Body of pancreas (tissue), 4 donors: ENCODE results near the gene MLEC. TPM values are rescaled to one million over a fixed set of nuclear protein-coding genes. Genes with fewer than 3 reads are reported as not detected.
"Not testable (repeated sequence)": the region's sequence is repeated elsewhere in the genome, so short reads cannot be mapped to it uniquely, and the experiment has no call there.

Experiments
- ATAC-seq: fragments of 150-250 bp; one replicate; pipeline ENCODE4 v1.9.1; 2016
- DNase-seq, 4 donors: peaks; one replicate each; pipeline ENCODE4 v3.0.0-alpha.2; 2019
- H3K27ac ChIP-seq, 4 donors: fragments of 200-600 bp; sonication (generic); 1 replicate in 3 of 4; 2 replicates in 1 of 4; pipeline versions ENCODE4 v1.5.1 to v1.6.1; 2016 to 2019; ENCODE audit warnings: mild to moderate bottlenecking in 1 of 4, mixed read lengths in 1 of 4, moderate library complexity in 1 of 4
- H3K27me3 ChIP-seq, 2 donors: fragments of 200-600 bp; sonication (generic); one replicate each; pipeline ENCODE4 v1.6.0; 2016; ENCODE audit warnings: mild to moderate bottlenecking in 1 of 2
- H3K36me3 ChIP-seq, 2 donors: fragments of 200-600 bp; sonication (generic); replicated peaks in 1 of 2; 2 replicates each; pipeline ENCODE4 v1.5.1; 2016; ENCODE audit warnings: low read depth in 2 of 2; ENCODE audit not compliant: insufficient read depth in 1 of 2
- H3K4me1 ChIP-seq: fragments of 200-600 bp; sonication (generic); one replicate; pipeline ENCODE4 v1.6.0; 2016
- H3K4me3 ChIP-seq, 2 donors: fragments of 200-600 bp; sonication (generic); 1 replicate in 1 of 2; 2 replicates in 1 of 2; pipeline ENCODE4 v1.5.1; 2016 to 2019
- H3K9me3 ChIP-seq, 3 donors: fragments of 200-600 bp; sonication (generic); 1 replicate in 2 of 3; 2 replicates in 1 of 3; pipeline ENCODE4 v1.5.1; 2016
- POLR2A ChIP-seq, 3 donors: fragments of 450-650 bp; IDR thresholded peaks; one replicate each; pipeline ENCODE4 v1.6.1; 2016; ENCODE audit warnings: antibody characterized with exemption in 3 of 3, mild to moderate bottlenecking in 2 of 3
- WGBS, 2 donors: methylation state at CpG; one replicate each; pipeline ENCODE4 v1.1.5; 2017; 5-methylcytosine and 5-hydroxymethylcytosine counted together
- intact Hi-C: fragments of 100-400 bp; cut with DNase I; formaldehyde crosslinking; loops from one replicate; pipeline ENCODE4 v1.15.1; 2023
- total RNA-seq, 2 donors: library from RNA; depleted of rRNA; stranded (reverse); fragments of >200 nt; gene quantifications; one replicate each; pipeline ENCODE4 v1.1.0, GENCODE V29; 2016
- TF ChIP-seq, protein P1 (sequence below), 7 experiments: fragments of 450-650 bp in 4 of 7; fragments of 200-600 bp in 3 of 7; sonication (generic) in 3 of 7; IDR thresholded peaks; one replicate each; pipeline ENCODE4 v1.5.1; 2016 to 2019; ENCODE audit warnings: antibody characterized with exemption in 7 of 7

Gene MLEC
- total RNA-seq, 2 donors from 2014 or later = 54.7 to 107 TPM

DNA sequence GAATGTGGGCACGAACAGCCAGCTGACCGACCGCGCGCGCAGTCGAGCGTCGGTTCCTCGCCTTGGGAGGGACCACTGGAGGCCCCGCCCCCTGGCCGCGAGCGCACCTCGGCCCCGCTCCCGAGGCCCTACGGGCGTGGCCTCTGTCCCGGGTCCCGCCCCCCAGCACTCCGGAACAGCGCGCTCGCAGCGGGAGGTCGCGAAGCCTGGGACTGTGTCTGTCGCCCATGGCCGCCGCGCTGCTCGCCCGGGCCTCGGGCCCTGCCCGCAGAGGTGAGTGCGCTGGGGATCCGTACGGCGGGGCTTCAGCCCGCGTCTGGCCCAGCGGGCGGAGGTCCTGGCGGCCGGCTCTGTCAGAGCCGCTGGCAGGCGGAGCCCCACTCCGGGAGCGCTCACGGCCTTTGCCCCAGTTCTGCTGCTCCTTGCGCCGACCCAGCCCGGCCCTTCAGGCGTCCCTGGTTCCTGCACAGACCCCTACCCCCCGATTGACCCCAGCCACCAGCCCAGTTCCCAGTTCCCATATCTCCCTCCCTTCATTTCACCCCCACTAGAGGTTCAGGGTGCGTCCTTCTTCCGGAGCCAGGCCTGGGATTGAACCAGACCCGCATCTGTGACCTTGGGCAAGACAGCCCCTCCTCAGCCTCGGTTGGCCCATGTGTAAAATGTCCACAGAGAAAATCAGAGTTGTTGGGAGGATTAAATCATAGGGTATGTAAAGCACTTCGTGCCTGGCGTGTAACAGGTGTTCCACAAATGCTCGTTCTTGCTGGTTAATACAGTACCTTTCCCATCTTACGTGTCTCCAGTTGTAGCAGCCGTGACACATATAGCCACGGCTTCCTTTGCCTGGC lies 38.9 kb downstream of the MLEC start, which contains the start of gene ACADS:
Gene ACADS, plus strand, starts transcription at position 168 of the 851 bp plus-strand sequence. Its CDS starts 60 bp downstream, at position 228.
- H3K4me3 ChIP-seq = peak within 1 kb of the TSS; percentile 69 to 71
- H3K9me3 ChIP-seq = no peaks in the 10 kb centered on the region
- peak; percentile 92 to 96 (median 94) for DNase-seq
- WGBS, 2 donors = 2 to 6% methylated on average over 45 to 66 of the region's 66 CpGs
- H3K4me1 ChIP-seq = peaks cover 19% of the 10 kb centered on the region
- no peaks in the 10 kb centered on the region for H3K27me3 ChIP-seq
- ATAC-seq = peak; percentile 98
- H3K36me3 ChIP-seq = peaks cover 0 to 4% of the 10 kb centered on the region in 2 donors
- intact Hi-C loops = loop anchor here (10.0 kb wide), 1 partner anchor 141 kb away; the partner anchor contains the start of gene POP5
- peak within 1 kb of the TSS; percentile 48 to 87 (median 82) for H3K27ac ChIP-seq
- peak; percentile 77 to 82 (median 80) for TF ChIP-seq POLR2A (IDR thresholded peaks at IDR 0.05)
- TF ChIP-seq, protein P1, sequence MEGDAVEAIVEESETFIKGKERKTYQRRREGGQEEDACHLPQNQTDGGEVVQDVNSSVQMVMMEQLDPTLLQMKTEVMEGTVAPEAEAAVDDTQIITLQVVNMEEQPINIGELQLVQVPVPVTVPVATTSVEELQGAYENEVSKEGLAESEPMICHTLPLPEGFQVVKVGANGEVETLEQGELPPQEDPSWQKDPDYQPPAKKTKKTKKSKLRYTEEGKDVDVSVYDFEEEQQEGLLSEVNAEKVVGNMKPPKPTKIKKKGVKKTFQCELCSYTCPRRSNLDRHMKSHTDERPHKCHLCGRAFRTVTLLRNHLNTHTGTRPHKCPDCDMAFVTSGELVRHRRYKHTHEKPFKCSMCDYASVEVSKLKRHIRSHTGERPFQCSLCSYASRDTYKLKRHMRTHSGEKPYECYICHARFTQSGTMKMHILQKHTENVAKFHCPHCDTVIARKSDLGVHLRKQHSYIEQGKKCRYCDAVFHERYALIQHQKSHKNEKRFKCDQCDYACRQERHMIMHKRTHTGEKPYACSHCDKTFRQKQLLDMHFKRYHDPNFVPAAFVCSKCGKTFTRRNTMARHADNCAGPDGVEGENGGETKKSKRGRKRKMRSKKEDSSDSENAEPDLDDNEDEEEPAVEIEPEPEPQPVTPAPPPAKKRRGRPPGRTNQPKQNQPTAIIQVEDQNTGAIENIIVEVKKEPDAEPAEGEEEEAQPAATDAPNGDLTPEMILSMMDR (IDR thresholded peaks at IDR 0.05) = peak in 1 of 7 experiments; percentile 16

- DNase-seq (no peak), ATAC-seq (no peak)
- 40 to 77% methylated on average over 8 to 9 of the region's 9 CpGs for WGBS, 2 donors
- peaks cover 0 to 4% of the 10 kb centered on the region in 2 donors for H3K36me3 ChIP-seq
- no peak overlapping the region for H3K4me3 ChIP-seq
- peak overlapping the region; percentile 48 to 87 (median 82) for H3K27ac ChIP-seq
- peaks cover 19% of the 10 kb centered on the region for H3K4me1 ChIP-seq
- H3K9me3 ChIP-seq = no peaks in the 10 kb centered on the region
- H3K27me3 ChIP-seq = no peaks in the 10 kb centered on the region
- intact Hi-C loops = loop anchor here (10.0 kb wide), 1 partner anchor 142 kb away; the partner anchor contains the start of gene POP5
- TF ChIP-seq, protein P1 (IDR thresholded peaks at IDR 0.05) = no peak
- TF ChIP-seq POLR2A (IDR thresholded peaks at IDR 0.05) = no peak
Measured at GRCh38 chr12:120726510-120726793, 39.5 kb downstream of the MLEC start.

GRCh38 chr12:120726961-120727360 lies 40.0 kb downstream of the MLEC start:
- Histone ChIP-seq H3K4me3 (no peak overlapping the region), H3K36me3 (peaks cover 0 to 4% of the 10 kb centered on the region in 2 donors)
- WGBS, 2 donors = 54 to 55% methylated on average over 3 to 9 of the region's 9 CpGs

GRCh38 chr12:120732198-120732597 lies 45.2 kb downstream of the MLEC start:
- H3K36me3 ChIP-seq, DNase-seq, H3K4me3 ChIP-seq, intact Hi-C loops, H3K27me3 ChIP-seq, ATAC-seq, H3K4me1 ChIP-seq, H3K27ac ChIP-seq, H3K9me3 ChIP-seq: not testable (repeated sequence)
- 92 to 97% methylated on average over 6 to 25 of the region's 35 CpGs for WGBS, 2 donors

More at GRCh38 chr12:120726961-120727360, 40.0 kb downstream of the MLEC start:
- Histone ChIP-seq H3K9me3 (no peaks in the 10 kb centered on the region), H3K4me1 (peaks cover 19% of the 10 kb centered on the region), H3K27ac (no peak overlapping the region), H3K27me3 (no peaks in the 10 kb centered on the region)
- ATAC-seq (no peak), DNase-seq (no peak)
- intact Hi-C loops = loop anchor here (10.0 kb wide), 1 partner anchor 142 kb away; the partner anchor contains the start of gene POP5
- TF ChIP-seq, protein P1 (IDR thresholded peaks at IDR 0.05) = no peak
- TF ChIP-seq POLR2A (IDR thresholded peaks at IDR 0.05) = no peak

GRCh38 chr12:120733574-120733973 lies 46.6 kb downstream of the MLEC start:
- Histone ChIP-seq H3K27me3 (no peaks in the 10 kb centered on the region), H3K36me3 (no peaks in the 10 kb centered on the region), H3K9me3 (no peaks in the 10 kb centered on the region), H3K27ac (no peak overlapping the region), H3K4me3 (no peak overlapping the region), H3K4me1 (no peaks in the 10 kb centered on the region)
- intact Hi-C loops = no loop called here
- TF ChIP-seq, protein P1 (IDR thresholded peaks at IDR 0.05) = no peak
- TF ChIP-seq POLR2A (IDR thresholded peaks at IDR 0.05) = no peak
- no peak for ATAC-seq
- WGBS, 2 donors = 90 to 92% methylated on average over 3 of the region's 3 CpGs
- DNase-seq = no peak
